Testis (tissue), 3 donors: Measurements from ENCODE around the gene PPP1R13B. TPM values are rescaled to one million over a fixed set of nuclear protein-coding genes. Genes with fewer than 3 reads are reported as not detected.

Experiments
- DNase-seq: peaks from one replicate; pipeline ENCODE4 v3.0.0-alpha.2; 2019
- H3K27ac ChIP-seq, 2 donors: fragments of 200-600 bp; sonication (generic); one replicate each; pipeline ENCODE4 v1.5.1; 2019
- H3K27me3 ChIP-seq: fragments of 200-600 bp; sonication (generic); one replicate; pipeline ENCODE4 v1.5.1; 2019
- H3K36me3 ChIP-seq: fragments of 200-600 bp; sonication (generic); one replicate; pipeline ENCODE4 v1.5.1; 2017; ENCODE audit warnings: low read depth; ENCODE audit errors: missing control alignments
- H3K4me1 ChIP-seq: fragments of 200-600 bp; sonication (generic); one replicate; pipeline ENCODE4 v1.5.1; 2019
- H3K4me3 ChIP-seq, 2 donors: fragments of 200-600 bp; sonication (generic); one replicate each; pipeline ENCODE4 v1.5.1; 2017 to 2019
- H3K9me3 ChIP-seq: fragments of 200-600 bp; sonication (generic); one replicate; pipeline ENCODE4 v1.5.1; 2017
- CTCF ChIP-seq, 3 experiments: fragments of 450-650 bp in 2 of 3; fragments of 200-600 bp in 1 of 3; sonication (generic) in 1 of 3; IDR thresholded peaks; one replicate each; pipeline ENCODE4 v1.5.1; 2016 to 2019; ENCODE audit warnings: antibody characterized with exemption in 3 of 3, mild to moderate bottlenecking in 2 of 3, moderate library complexity in 1 of 3
- POLR2A ChIP-seq: fragments of 450-650 bp; IDR thresholded peaks from one replicate; pipeline ENCODE4 v1.6.1; 2017; ENCODE audit warnings: antibody characterized with exemption, mild to moderate bottlenecking, moderate library complexity
- WGBS, 2 donors: methylation state at CpG; one replicate each; pipeline ENCODE4 v1.1.5; 2018; 5-methylcytosine and 5-hydroxymethylcytosine counted together
- intact Hi-C: fragments of 100-400 bp; cut with DNase I; formaldehyde crosslinking; loops from one replicate; pipeline ENCODE4 v1.15.1; 2023; ENCODE audit warnings: low total_unique reads
- polyA plus RNA-seq: library from polyadenylated mRNA; stranded (reverse); fragments of 350-450 nt; fragmentation: Illumina TruSeq; extraction: RNeasy Lipid Tissue Mini Kit (QIAGEN cat#74804); gene quantifications from one replicate; pipeline ENCODE4 v1.2.3, GENCODE V29; 2014; ENCODE audit warnings: low read depth, low replicate concordance; ENCODE audit not compliant: insufficient read depth
- total RNA-seq, 2 donors: library from RNA; depleted of rRNA; stranded (reverse); fragments of >200 nt; gene quantifications; one replicate each; pipeline ENCODE4 v1.2.3, GENCODE V29; 2016

PPP1R13B gene
- total and polyA plus RNA-seq, 3 donors from 2014 or later: 73.1 to 89.2 (median 82.4) TPM

GRCh38 chr14:103838117-103838516 lies 9.3 kb downstream of the PPP1R13B start:
- no peak overlapping the region for H3K27ac ChIP-seq
- TF ChIP-seq POLR2A (no peak), CTCF (IDR thresholded peaks at IDR 0.05) (no peak)
- WGBS, 2 donors: 47 to 78% methylated on average over 1 of the region's 1 CpG
- DNase-seq: no peak
- H3K27me3 ChIP-seq: no peaks in the 10 kb centered on the region
- no peaks in the 10 kb centered on the region for H3K9me3 ChIP-seq
- H3K4me3 ChIP-seq: no peak overlapping the region
- intact Hi-C loops: no loop called here
- H3K36me3 ChIP-seq: no peaks in the 10 kb centered on the region
- H3K4me1 ChIP-seq: no peaks in the 10 kb centered on the region

- H3K27me3 ChIP-seq: no peaks in the 10 kb centered on the region
- no peak overlapping the region for H3K27ac ChIP-seq
- intact Hi-C loops: no loop called here
- TF ChIP-seq CTCF (IDR thresholded peaks at IDR 0.05) (no peak), POLR2A (no peak)
- H3K36me3 ChIP-seq: no peaks in the 10 kb centered on the region
- H3K4me3 ChIP-seq: no peak overlapping the region
- WGBS, 2 donors: 40 to 51% methylated on average over 6 of the region's 6 CpGs
- DNase-seq: no peak
- H3K9me3 ChIP-seq: no peaks in the 10 kb centered on the region
- no peaks in the 10 kb centered on the region for H3K4me1 ChIP-seq
These were observed 10.2 kb downstream of the PPP1R13B start for GRCh38 chr14:103836976-103837725.

GRCh38 chr14:103834956-103835355 lies 12.4 kb downstream of the PPP1R13B start:
- TF ChIP-seq CTCF (IDR thresholded peaks at IDR 0.05) (no peak), POLR2A (no peak)
- DNase-seq: no peak
- intact Hi-C loops: no loop called here
- Histone ChIP-seq H3K27me3 (no peaks in the 10 kb centered on the region), H3K9me3 (no peaks in the 10 kb centered on the region), H3K4me3 (no peak overlapping the region), H3K27ac (no peak overlapping the region), H3K4me1 (no peaks in the 10 kb centered on the region), H3K36me3 (no peaks in the 10 kb centered on the region)
- WGBS, 2 donors: 73 to 88% methylated on average over 2 of the region's 2 CpGs

- Histone ChIP-seq H3K4me1 (peaks cover under 1% of the 10 kb centered on the region), H3K27me3 (no peaks in the 10 kb centered on the region), H3K9me3 (no peaks in the 10 kb centered on the region), H3K36me3 (no peaks in the 10 kb centered on the region), H3K27ac (no peak overlapping the region), H3K4me3 (no peak overlapping the region)
- 84 to 88% methylated on average over 4 of the region's 4 CpGs for WGBS, 2 donors
- intact Hi-C loops: no loop called here
- DNase-seq: no peak
- TF ChIP-seq CTCF (IDR thresholded peaks at IDR 0.05): no peak
- TF ChIP-seq POLR2A: no peak
These were observed 13.7 kb downstream of the PPP1R13B start for GRCh38 chr14:103833711-103834110.

- Histone ChIP-seq H3K27me3 (no peaks in the 10 kb centered on the region), H3K4me1 (peaks cover 7% of the 10 kb centered on the region), H3K36me3 (no peaks in the 10 kb centered on the region), H3K4me3 (no peak overlapping the region), H3K9me3 (no peaks in the 10 kb centered on the region), H3K27ac (no peak overlapping the region)
- TF ChIP-seq POLR2A (no peak), CTCF (IDR thresholded peaks at IDR 0.05) (no peak)
- no peak for DNase-seq
- 67 to 73% methylated on average over 1 of the region's 1 CpG for WGBS, 2 donors
- intact Hi-C loops: no loop called here
These were observed 15.3 kb downstream of the PPP1R13B start for GRCh38 chr14:103832046-103832445.
